Right atrium auricular region (tissue), 2 donors: ENCODE measurements around the gene GAS2. TPM values are rescaled to one million over a fixed set of nuclear protein-coding genes. Genes with fewer than 3 reads are reported as not detected.

ENCODE experiments used
- DNase-seq: peaks from one replicate; pipeline ENCODE4 v3.0.0-alpha.2; 2019; ENCODE audit warnings: low spot score
- H3K27ac ChIP-seq, 2 donors: fragments of 200-600 bp; sonication (generic); 1 replicate in 1 of 2; 2 replicates in 1 of 2; pipeline ENCODE4 v1.5.1; 2016 to 2019
- H3K27me3 ChIP-seq, 2 donors: fragments of 200-600 bp; sonication (generic); one replicate each; pipeline versions ENCODE4 v1.5.1 to v1.6.0; 2017 to 2019
- H3K36me3 ChIP-seq: fragments of 200-600 bp; sonication (generic); one replicate; pipeline ENCODE4 v1.5.1; 2016
- H3K4me1 ChIP-seq, 2 donors: fragments of 200-600 bp; sonication (generic); one replicate each; pipeline versions ENCODE4 v1.5.1 to v1.6.0; 2017 to 2019
- H3K4me3 ChIP-seq, 2 donors: fragments of 200-600 bp; sonication (generic); 1 replicate in 1 of 2; 2 replicates in 1 of 2; pipeline ENCODE4 v1.5.1; 2017 to 2019; ENCODE audit warnings: mild to moderate bottlenecking in 1 of 2, moderate library complexity in 1 of 2
- H3K9me3 ChIP-seq, 2 donors: fragments of 200-600 bp; sonication (generic); one replicate each; pipeline ENCODE4 v1.5.1; 2019
- total RNA-seq, 2 donors: library from RNA; depleted of rRNA; stranded (reverse); fragments of >200 nt; gene quantifications; one replicate each; pipeline ENCODE4 v1.1.0, GENCODE V29; 2016
- TF ChIP-seq, protein P1 (sequence below), 2 donors: fragments of 200-600 bp; sonication (generic); IDR thresholded peaks; one replicate each; pipeline ENCODE4 v1.5.1; 2019; ENCODE audit warnings: antibody characterized with exemption in 2 of 2

The GAS2 gene
- total RNA-seq, 2 donors from 2014 or later = 6.5 to 9.7 TPM

DNA sequence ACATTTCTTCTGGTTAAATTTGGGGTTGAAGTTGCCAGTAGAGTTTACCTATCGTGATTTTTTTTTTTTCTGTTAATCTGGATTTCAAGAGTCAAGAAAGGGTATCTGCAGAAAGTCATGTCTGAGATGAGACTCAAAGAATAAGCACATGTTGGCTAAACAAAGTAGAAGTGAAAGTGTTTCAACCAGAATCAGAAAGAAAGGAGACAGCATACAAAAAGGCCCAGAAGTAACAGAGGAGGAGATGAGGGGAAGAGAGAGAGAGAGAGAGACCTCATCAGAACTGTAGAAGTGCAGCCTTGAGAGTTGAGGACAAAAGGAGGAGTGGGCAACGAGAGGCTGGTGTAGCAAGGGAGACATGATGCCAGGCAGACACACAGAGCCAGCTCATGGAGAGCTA lies 108.3 kb downstream of the GAS2 start:
- H3K4me3 ChIP-seq = no peak overlapping the region
- DNase-seq = no peak
- H3K9me3 ChIP-seq = no peaks in the 10 kb centered on the region
- no peaks in the 10 kb centered on the region for H3K27me3 ChIP-seq
- no peak overlapping the region for H3K27ac ChIP-seq
- H3K4me1 ChIP-seq = no peaks in the 10 kb centered on the region
- H3K36me3 ChIP-seq = no peaks in the 10 kb centered on the region
- TF ChIP-seq, protein P1, sequence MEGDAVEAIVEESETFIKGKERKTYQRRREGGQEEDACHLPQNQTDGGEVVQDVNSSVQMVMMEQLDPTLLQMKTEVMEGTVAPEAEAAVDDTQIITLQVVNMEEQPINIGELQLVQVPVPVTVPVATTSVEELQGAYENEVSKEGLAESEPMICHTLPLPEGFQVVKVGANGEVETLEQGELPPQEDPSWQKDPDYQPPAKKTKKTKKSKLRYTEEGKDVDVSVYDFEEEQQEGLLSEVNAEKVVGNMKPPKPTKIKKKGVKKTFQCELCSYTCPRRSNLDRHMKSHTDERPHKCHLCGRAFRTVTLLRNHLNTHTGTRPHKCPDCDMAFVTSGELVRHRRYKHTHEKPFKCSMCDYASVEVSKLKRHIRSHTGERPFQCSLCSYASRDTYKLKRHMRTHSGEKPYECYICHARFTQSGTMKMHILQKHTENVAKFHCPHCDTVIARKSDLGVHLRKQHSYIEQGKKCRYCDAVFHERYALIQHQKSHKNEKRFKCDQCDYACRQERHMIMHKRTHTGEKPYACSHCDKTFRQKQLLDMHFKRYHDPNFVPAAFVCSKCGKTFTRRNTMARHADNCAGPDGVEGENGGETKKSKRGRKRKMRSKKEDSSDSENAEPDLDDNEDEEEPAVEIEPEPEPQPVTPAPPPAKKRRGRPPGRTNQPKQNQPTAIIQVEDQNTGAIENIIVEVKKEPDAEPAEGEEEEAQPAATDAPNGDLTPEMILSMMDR (IDR thresholded peaks at IDR 0.05) = no peak

GRCh38 chr11:22775248-22775647 lies 108.8 kb downstream of the GAS2 start:
- Histone ChIP-seq H3K36me3 (no peaks in the 10 kb centered on the region), H3K4me3 (no peak overlapping the region), H3K4me1 (no peaks in the 10 kb centered on the region), H3K27ac (no peak overlapping the region), H3K9me3 (no peaks in the 10 kb centered on the region), H3K27me3 (no peaks in the 10 kb centered on the region)
- DNase-seq = no peak
- TF ChIP-seq, protein P1 (IDR thresholded peaks at IDR 0.05) = no peak

GRCh38 chr11:22778642-22779041 lies 112.2 kb downstream of the GAS2 start:
- DNase-seq = no peak
- Histone ChIP-seq H3K27ac (no peak overlapping the region), H3K9me3 (no peaks in the 10 kb centered on the region), H3K4me3 (no peak overlapping the region), H3K4me1 (no peaks in the 10 kb centered on the region), H3K36me3 (no peaks in the 10 kb centered on the region), H3K27me3 (no peaks in the 10 kb centered on the region)
- TF ChIP-seq, protein P1 (IDR thresholded peaks at IDR 0.05) = peak in 1 of 2 donors; percentile 21

DNA sequence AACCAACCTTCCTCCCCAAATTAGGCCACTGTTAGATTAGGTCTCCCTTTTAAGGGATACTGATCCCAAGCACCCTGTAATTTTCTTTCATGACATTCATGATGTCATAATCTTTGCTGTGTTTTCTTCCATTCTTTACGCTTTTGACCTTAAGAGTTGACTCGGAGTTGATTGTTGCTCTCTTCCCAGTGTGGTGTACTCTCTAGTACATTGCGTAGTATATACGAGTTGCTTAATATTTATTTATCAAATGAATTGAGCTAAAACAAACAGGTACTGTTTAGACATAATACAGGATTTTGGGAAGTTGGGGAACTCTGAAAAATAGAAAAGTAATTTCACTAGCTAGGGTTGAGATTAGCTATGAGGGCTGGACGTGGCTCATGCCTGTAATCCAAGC lies 113.4 kb downstream of the GAS2 start:
- Histone ChIP-seq H3K4me3 (no peak overlapping the region), H3K9me3 (no peaks in the 10 kb centered on the region), H3K27me3 (no peaks in the 10 kb centered on the region), H3K27ac (no peak overlapping the region), H3K36me3 (no peaks in the 10 kb centered on the region), H3K4me1 (no peaks in the 10 kb centered on the region)
- DNase-seq = no peak
- TF ChIP-seq, protein P1 (IDR thresholded peaks at IDR 0.05) = no peak

DNA sequence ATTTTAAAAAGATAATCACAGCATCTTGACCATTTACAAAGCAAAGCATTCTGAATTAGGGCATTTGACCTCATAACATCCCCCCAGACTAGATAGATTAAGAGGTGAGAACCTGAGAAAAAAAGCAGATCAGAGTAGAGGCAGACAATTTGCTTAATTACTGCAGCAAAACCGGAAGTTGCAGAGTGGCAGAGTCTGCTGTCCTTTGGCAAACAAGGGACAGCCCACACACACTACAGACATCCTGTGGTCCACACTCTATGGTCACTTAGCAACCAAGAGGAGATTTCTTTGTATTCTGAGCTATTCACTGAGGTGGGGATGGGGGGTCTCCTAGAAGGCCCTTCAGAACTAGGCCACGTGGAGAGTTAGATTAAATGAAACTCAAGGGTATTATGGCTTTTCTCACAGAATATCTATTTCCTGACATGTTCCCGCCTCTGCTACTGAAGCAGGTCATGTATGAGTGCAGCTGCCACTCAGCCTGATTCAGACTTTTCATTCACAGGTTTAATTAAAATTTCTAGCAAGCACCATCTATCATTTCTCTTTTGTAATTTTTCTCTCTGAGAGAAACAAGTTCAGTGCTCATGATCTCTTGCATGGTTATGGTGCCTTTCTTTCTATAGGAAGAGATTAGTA lies 114.7 kb downstream of the GAS2 start:
- Histone ChIP-seq H3K27me3 (no peaks in the 10 kb centered on the region), H3K4me3 (no peak overlapping the region), H3K9me3 (no peaks in the 10 kb centered on the region), H3K4me1 (no peaks in the 10 kb centered on the region), H3K27ac (no peak overlapping the region), H3K36me3 (no peaks in the 10 kb centered on the region)
- TF ChIP-seq, protein P1 (IDR thresholded peaks at IDR 0.05) = no peak
- DNase-seq = no peak

DNA sequence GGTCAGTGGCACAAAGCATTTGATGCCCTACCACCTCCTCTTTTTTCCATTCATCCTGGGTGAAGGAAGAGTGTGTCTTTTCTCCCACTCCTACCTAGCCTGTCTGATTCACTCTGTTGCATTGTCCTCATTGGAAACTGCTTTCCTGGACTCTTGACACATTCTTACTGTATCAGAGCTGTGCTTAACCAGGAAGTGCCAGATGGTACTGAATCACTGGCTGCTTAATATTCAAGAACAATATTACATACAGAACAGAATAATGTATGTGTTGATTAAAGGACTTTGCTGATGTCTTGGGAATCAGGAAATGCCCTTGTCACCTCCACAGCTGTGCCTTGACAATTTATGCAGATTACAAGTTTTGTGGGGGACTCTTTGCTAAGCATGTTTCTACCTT lies 118.8 kb downstream of the GAS2 start:
- Histone ChIP-seq H3K9me3 (no peaks in the 10 kb centered on the region), H3K27ac (no peak overlapping the region), H3K4me1 (no peaks in the 10 kb centered on the region), H3K27me3 (no peaks in the 10 kb centered on the region), H3K36me3 (no peaks in the 10 kb centered on the region), H3K4me3 (no peak overlapping the region)
- TF ChIP-seq, protein P1 (IDR thresholded peaks at IDR 0.05) = no peak
- no peak for DNase-seq
